ENCODE data around the gene ZDHHC18.
"Not testable (repeated sequence)": the region's sequence is repeated elsewhere in the genome, so short reads cannot be mapped to it uniquely, and the experiment has no call there.

Gene ZDHHC18

DNA sequence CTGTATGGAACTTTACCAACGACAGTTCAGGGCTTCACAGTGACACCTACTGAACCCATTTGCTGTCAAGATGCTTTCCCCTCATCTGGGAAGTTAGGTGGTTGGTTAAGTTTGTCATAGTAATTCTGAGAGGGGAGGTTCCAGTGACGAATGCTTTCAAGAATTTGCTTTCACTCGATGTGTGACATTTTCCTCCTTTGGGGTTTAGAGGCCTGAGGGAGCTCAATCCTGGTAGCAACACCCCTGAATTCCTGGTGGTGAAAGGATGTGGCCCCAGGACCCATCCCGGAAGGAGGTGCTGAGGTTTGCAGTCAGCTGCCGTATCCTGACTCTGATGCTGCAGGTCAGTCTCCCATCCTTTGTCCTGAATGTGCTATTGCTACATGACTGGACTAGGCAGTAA lies 35.9 kb upstream of the ZDHHC18 start:
- in situ Hi-C loops (cut with MboI; ENCODE audit: low sequenced_read_pairs): no loop called here

GRCh38 chr1:26791148-26791547 lies 35.3 kb upstream of the ZDHHC18 start:
- in situ Hi-C loops (cut with MboI; ENCODE audit: low sequenced_read_pairs): no loop called here

DNA sequence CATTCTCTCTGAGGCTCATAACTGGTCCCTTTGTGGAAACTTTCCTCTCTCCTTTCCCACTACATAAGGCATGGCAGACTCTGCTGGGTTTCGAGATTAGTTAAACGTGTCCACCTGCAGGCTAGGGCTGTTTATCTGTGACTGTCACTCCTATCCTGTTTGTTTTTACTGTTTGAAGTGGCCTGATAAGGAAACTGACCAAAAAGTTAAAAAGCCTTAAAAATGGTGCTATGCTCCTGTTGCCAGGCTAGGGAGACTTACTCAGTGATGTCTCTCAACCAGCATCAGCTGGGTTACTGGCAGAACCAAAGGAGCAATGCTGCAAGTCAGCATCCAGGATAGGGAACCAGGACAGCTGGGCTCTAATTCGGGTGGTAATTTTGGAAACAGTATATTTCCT lies 34.9 kb upstream of the ZDHHC18 start:
- in situ Hi-C loops (cut with MboI; ENCODE audit: low sequenced_read_pairs): no loop called here

DNA sequence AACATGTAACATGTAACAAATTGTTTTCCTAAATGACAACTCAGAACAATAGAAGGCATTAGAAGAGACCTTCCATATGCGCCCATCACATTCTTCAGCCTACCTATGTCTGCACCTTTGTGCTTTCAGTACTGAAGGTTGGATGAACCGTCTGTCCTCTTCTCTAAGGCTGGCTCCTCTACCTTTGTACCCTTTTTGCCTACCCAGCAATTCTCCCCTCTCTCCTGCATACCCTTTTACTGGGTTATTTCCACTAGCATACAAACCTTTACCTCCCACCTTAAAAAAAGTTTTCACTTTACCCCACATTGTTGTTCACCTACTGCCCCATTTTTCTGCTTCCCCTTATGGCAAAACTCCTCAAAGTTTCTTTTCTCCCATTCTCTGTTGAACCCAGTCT lies 33.6 kb upstream of the ZDHHC18 start:
- in situ Hi-C loops (cut with MboI; ENCODE audit: low sequenced_read_pairs): no loop called here

DNA sequence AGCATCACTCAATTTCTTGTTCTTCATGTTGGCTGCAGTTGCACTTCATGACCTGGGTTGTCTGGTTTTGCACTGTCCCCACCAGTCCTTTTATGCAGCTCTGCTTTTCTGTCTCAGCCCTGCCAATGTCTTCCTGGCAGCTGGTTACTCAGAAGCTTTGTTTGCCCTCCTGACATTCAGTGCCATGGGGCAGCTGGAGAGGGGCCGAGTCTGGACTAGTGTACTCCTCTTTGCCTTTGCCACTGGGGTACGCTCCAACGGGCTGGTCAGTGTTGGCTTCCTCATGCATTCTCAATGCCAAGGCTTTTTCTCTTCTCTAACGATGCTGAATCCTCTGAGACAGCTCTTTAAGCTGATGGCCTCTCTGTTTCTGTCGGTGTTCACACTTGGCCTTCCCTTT lies 32.1 kb upstream of the ZDHHC18 start:
- in situ Hi-C loops (cut with MboI; ENCODE audit: low sequenced_read_pairs): no loop called here

DNA sequence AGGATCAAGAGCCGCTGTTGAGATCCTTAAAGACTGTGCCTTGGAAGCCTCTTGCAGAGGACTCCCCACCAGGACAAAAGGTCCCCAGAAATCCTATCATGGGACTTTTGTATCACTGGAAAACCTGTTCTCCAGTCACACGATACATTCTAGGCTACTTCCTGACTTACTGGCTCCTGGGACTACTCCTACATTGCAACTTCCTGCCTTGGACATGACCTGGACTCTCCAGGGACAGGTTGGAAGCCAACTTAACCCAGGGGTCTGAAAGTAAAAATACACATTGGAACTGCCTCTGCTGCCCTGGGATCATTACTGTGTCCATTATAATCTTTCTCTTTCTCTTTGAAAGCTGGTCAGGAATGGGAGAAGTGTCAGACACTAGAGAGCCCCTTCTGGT lies 28.9 kb upstream of the ZDHHC18 start:
- in situ Hi-C loops (cut with MboI; ENCODE audit: low sequenced_read_pairs): no loop called here

DNA sequence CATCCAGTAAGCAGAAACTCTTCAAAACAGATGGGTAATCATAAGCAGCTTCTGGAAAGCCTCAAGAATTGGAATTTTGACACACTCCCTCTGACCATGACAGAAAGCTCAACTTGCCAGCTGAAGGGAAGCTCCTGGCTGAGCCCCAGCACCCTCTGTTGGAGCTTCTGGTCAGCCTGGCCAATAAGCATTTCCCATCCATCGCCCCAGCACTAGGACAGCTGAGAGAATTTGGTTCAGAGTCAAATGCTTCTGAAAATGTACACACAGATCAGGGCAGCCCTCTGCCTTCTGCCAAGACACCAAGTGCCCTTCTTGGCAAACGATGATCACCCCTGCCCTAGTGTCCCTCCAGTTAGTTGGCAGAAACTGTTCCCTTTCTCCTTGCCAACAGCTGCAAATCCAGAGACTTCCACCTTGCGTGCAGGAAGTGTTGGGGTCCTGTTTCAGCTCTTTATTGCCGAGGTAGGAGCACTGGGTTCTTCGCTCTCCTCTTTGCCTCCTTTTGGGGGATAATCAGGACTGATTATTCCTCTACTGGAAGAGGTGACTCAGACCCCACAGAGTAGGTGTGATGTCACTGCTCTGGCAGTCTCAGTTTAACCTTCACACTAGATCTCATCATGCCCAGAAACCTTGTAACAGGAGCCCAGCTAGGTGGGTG lies 26.9 kb upstream of the ZDHHC18 start:
- in situ Hi-C loops (cut with MboI; ENCODE audit: low sequenced_read_pairs): no loop called here

DNA sequence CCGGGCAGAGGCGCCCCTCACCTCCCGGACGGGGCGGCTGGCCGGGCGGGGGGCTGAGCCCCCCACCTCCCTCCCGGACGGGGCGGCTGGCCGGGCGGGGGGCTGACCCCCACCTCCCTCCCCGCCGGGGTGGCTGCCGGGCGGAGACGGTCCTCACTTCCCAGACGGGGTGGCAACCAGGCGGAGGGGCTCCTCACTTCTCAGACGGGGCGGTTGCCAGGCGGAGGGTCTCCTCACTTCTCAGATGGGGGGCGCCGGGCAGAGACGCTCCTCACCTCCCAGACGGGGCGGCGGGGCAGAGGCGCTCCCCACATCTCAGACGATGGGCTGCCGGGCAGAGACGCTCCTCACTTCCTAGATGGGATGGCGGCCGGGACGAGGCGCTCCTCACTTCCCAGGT lies 22.6 kb upstream of the ZDHHC18 start:
- in situ Hi-C loops (cut with MboI; ENCODE audit: low sequenced_read_pairs): not testable (repeated sequence)

DNA sequence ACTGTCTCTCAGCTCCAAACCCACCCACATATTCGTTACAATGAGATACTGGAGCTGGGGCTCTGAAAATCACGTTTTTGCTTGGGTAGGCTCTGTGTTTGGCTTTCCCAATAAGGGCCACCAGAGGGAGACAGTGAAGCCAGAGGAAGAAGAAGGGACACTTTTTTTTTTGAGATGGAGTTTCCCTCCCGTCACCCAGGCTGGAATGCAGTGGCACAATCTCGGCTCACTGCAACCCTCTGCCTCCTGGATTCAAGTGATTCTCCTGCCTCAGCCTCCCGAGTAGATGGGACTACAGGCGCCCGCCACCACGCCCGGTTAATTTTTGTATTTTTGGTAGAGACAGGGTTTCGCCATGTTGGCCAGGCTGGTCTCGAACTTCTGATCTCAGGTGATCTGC lies 16.4 kb upstream of the ZDHHC18 start:
- in situ Hi-C loops (cut with MboI; ENCODE audit: low sequenced_read_pairs): not testable (repeated sequence)

DNA sequence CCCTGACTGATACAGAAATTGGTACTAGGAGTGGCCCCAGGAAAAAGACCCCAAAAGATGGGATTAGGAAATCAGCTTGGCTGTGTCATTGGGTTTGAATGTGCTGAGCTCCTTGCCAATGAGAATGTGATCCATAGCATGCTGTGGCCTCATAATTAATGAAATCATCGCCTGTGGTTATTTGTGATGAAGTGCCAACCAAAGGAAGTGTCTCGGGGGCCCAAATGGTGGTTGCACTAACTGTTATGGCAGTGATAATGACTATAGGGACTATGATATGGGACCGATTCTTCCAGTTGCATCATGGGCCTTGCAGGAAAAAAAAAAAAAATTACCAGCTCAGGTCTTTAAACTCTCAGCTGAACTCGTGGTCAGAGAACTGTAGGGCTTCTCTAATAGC lies 15.4 kb upstream of the ZDHHC18 start:
- in situ Hi-C loops (cut with MboI; ENCODE audit: low sequenced_read_pairs): no loop called here

GRCh38 chr1:26811708-26812107 lies 14.8 kb upstream of the ZDHHC18 start:
- in situ Hi-C loops (cut with MboI; ENCODE audit: low sequenced_read_pairs): no loop called here

DNA sequence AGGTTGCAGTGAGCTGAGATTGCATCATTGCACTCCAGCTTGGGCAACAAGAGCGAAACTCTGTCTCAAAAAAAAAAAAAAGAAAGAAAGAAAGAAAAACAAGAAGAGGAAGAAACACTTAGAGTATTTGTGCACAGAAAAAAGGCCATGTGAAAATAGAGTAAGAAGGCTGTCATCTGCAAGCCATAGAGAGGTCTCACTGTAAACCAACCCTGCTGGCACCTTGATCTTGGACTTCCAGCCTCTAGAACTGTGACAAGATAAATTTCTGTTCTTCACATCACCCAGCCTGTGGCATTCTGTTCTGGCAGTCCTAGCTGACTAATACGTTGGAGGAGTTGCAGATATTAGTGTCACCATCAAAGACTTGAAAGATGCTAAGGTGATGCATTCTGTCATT lies 12.1 kb upstream of the ZDHHC18 start:
- in situ Hi-C loops (cut with MboI; ENCODE audit: low sequenced_read_pairs): no loop called here

DNA sequence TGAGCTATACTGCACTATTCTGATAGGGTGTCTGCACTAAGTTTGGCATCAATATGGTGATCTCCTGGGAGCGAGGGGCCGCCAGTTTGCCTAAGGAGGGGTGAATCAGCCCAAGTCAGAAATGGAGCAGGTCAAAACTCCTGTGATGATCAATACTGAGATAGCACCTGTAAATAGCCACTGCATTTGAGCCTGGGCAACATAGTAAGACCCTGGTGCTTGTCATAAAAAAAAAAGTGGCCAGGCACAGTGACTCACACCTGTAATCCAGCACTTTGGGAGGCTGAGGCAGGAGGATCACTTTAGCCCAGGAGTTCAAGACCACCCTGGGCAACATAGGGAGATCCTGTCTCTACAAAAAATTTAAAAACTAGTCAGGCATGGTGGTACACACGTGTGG lies 11.6 kb upstream of the ZDHHC18 start:
- in situ Hi-C loops (cut with MboI; ENCODE audit: low sequenced_read_pairs): no loop called here

DNA sequence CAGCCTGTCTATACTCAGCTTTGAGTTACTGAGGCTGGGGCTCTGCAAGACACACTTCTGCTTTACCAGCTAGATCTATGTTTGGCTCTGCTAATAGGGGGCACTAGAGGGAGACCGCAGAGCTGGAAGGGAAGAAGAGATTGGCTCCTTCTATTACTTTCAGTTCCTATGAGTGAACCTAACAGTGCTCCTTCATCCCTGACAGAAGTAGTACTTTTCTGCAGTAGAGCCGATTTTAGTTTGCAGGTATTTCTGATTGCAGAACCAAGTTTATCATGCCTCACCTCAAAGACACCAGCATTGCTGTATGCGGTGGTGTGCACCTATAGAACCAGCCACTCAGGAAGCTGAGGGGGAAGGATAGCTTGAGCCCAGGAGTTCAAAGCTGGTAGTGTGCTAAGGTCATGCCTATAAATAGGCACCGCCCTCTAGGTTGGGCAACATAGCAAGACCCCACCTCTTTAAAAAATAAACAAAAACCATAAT lies 5.7 kb upstream of the ZDHHC18 start:
- in situ Hi-C loops (cut with MboI; ENCODE audit: low sequenced_read_pairs): no loop called here

DNA sequence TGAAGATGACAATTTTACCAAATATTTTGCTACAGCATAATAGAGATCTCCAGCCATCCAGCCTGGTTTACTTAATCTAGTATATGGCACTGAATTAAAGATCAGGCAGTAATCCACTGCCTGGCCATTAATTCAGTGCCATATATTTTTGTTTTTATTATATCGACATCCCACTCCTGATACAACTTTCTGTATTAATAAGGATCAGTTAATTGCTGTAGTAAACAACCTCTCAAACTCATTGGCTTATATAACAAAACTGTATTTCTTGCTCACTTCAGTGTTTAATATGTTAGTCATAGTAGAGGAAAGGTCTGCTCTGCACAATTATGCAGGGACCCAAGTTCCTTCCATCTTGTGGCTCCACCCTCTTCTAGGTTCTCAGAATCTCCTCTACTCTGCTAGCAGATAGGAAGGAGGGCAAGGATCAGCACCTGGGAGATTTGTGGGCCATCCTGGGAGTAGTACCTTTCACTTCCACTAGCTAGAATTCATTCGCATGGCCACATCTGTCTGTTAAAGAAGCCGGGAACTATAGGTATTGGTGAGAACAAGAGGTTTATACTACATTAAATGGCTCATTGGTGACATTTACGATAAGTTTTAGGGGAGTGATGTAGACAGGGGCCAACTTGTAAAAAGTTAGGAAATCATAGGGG lies 3.6 kb upstream of the ZDHHC18 start:
- in situ Hi-C loops (cut with MboI; ENCODE audit: low sequenced_read_pairs): no loop called here

DNA sequence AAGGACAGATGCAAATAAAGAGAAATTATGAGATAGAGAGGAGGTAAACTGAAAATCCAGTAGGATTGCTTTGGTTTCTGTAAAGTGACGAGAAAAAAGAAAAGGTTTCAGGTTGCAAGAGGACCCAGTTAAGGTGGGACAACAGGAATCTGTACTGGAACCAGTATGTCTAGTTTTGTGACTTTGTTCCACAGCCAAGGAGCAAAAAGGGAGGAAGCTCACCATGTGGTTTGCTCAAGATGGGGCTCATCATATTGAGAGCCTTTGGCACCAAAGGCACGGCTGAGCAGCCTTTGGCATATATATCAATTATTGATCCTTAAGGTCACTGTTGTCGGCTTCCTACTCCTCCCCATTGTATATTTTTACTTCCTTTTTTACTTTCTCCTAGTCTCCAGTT lies 1.8 kb upstream of the ZDHHC18 start:
- in situ Hi-C loops (cut with MboI; ENCODE audit: low sequenced_read_pairs): no loop called here

DNA sequence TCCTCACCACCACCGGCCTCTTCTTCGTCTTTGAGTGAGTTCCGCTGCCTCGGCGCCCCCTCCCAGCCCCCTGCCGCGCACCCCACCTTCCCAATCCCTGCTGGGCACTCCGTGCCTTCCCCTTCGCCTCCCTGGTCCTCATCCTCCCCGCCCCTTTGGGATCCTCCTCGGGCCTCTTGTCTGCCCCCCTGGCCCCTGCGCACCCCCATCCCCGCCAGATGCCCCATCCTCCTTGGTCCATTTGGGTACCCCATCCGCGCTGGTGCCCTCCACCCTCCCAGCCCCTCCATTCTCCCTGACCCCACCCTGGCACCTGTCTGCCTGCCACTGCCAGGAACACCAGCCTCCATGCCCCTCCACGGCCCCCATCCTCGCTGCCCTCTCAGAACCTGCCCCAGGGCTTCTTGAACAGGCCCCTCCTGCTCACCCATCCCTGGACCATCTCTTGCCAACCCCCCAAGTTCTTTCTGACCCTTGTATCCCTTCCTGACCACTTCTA lies 667 bp downstream of the ZDHHC18 start:
- in situ Hi-C loops (cut with MboI; ENCODE audit: low sequenced_read_pairs): no loop called here

DNA sequence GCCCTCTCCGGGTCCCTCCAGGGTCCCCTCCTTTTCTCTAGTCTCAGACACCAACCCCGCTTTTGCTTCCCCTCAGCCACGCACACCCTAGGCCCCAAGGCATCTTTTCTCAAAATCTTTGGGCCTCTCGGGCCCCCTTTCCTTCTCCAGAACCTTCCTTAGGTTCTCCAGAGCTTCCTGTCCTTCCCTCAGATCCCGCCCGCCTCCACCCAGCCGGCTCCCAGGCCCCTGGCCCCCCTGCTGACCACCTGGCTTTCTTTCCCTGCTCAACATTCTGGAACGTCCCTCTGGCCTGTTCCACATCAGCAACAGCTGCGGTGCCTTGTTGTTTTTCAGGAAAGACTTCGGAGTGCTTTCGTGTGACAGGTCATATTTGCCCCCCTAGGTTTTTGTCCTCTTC lies 1.2 kb downstream of the ZDHHC18 start:
- in situ Hi-C loops (cut with MboI; ENCODE audit: low sequenced_read_pairs): no loop called here

DNA sequence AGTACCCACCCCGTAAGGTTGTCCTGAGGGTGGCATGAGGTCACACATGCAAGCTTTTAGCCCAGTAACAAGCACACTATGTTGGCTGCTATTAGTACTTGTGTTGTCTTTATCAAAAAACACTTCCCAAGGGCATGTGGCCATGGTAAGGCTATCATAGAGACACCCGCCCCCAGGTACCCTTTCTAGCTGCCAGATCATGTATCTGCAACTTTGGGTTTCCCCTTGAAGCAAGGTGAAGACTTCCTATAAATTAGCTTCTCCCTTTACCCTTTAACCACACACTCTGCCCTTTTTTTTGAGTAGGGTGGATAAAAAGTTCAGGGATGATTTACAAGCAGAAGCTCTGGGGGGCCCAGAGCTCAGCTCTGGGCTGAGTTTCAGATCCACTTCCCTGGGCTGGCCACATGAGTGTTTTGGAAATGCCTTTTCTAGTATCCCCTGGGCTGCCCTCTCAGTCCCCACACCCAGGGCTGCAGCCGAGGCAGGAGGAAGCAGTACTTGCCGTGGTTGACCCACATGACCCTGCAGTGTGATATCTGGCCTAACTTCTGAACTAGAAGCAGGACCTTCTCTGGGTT lies 2.0 kb downstream of the ZDHHC18 start:
- in situ Hi-C loops (cut with MboI; ENCODE audit: low sequenced_read_pairs): no loop called here

DNA sequence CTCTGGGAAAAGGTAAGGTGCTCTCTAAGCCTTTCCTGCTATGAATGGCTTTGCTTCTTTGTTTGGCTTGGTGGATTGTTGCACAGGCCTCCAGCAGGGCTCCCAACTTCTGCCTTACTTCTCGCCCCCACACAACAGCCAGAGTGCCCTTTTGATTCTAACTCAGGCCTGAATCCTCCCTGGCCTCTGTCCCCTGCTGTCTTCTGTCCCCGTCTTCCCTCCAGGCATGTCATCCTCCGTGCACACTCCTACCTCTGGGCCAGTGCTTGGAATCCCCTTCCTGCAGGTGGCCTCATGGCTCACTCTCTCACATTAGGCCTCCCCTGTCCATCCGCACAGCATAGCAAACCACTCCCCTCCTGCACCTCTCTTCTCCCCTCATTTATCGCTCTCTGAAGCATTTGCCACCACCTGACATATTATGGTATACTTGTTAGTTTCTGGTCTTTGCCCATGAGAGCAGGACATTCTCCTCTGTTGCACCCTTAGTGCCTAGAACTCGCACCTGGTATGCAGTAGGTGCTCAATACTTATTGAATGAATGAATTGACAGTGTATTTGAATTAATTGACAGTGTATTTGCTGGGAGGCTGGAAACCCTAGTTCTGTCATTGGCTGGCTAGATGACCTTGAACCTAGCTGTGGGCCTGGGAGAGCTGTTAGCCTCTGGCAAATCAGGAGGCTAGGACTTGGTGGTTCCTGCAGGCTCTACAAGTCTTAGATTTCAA lies 2.9 kb downstream of the ZDHHC18 start:
- in situ Hi-C loops (cut with MboI; ENCODE audit: low sequenced_read_pairs): no loop called here

- in situ Hi-C loops (cut with MboI; ENCODE audit: low sequenced_read_pairs): no loop called here
These were observed 4.6 kb downstream of the ZDHHC18 start for GRCh38 chr1:26831059-26831458.
